Glutamatergic neuron (in vitro differentiated cells): ENCODE measurements around the gene GFOD1. TPM values are rescaled to one million over a fixed set of nuclear protein-coding genes. Genes with fewer than 3 reads are reported as not detected.

Source experiments
- DNase-seq: peaks from one replicate; pipeline ENCODE4 v3.0.0; 2022
- H3K27ac Mint-ChIP-seq: one replicate; pipeline ENCODE4 v1.8.0; 2020; ENCODE audit warnings: mild to moderate bottlenecking, mixed read lengths, inconsistent platforms; ENCODE audit not compliant: unreplicated experiment
- H3K27me3 Mint-ChIP-seq: one replicate; pipeline ENCODE4 v1.8.0; 2020; ENCODE audit warnings: mild to moderate bottlenecking, moderate library complexity, mixed read lengths, inconsistent platforms; ENCODE audit not compliant: unreplicated experiment
- H3K36me3 Mint-ChIP-seq: one replicate; pipeline ENCODE4 v1.8.0; 2020; ENCODE audit warnings: mild to moderate bottlenecking, mixed read lengths, inconsistent platforms; ENCODE audit not compliant: unreplicated experiment
- H3K4me1 Mint-ChIP-seq: one replicate; pipeline ENCODE4 v1.8.0; 2020; ENCODE audit warnings: mild to moderate bottlenecking, low read depth, mixed read lengths, inconsistent platforms; ENCODE audit not compliant: unreplicated experiment
- H3K4me3 Mint-ChIP-seq: one replicate; pipeline ENCODE4 v1.8.0; 2020; ENCODE audit warnings: mild to moderate bottlenecking, mixed read lengths, inconsistent platforms; ENCODE audit not compliant: unreplicated experiment
- H3K9me3 Mint-ChIP-seq: one replicate; pipeline ENCODE4 v1.8.0; 2020; ENCODE audit warnings: mild to moderate bottlenecking, moderate library complexity, mixed read lengths, inconsistent platforms; ENCODE audit not compliant: unreplicated experiment
- total RNA-seq: library from RNA; stranded (reverse); fragmentation: NEBNext Ultra II Directional; extraction: Animal tissue kit (Norgen Biotek cat#: 25700); gene quantifications from one replicate; pipeline ENCODE4 v1.2.1, GENCODE V29; 2021; ENCODE audit not compliant: unreplicated experiment
- TF ChIP-seq, protein P1 (sequence below): fragments of 200-600 bp; sonication (generic); IDR thresholded peaks from one replicate; pipeline ENCODE4 v1.5.0; 2021; ENCODE audit not compliant: partially characterized antibody, unreplicated experiment

Gene GFOD1
- total RNA-seq, 1 donor from 2014 or later, result 4.1 TPM

DNA sequence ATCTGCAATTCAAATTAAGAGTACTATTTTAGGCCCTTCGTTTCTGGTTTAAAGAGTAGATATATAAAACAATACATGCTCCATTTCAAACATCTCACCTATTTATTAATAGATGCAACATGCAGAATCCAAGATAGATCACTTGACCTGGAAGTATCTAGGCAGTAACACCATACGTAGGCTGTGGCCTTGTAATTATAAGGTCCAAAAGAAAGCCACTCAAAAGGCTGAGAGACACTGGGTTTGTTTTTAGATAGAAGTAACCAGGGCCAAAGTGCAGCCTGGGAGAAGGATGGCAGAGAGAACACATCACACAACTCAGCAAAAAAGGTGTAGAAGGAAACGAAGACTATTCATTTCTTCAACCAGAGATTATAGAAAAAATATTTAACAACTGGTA lies 8.4 kb upstream of the GFOD1 start:
- Mint-ChIP-seq H3K4me3 (no peak overlapping the region), H3K9me3 (no peaks in the 10 kb centered on the region), H3K4me1 (no peaks in the 10 kb centered on the region), H3K27ac (no peak overlapping the region), H3K27me3 (no peaks in the 10 kb centered on the region), H3K36me3 (no peaks in the 10 kb centered on the region)
- TF ChIP-seq, protein P1, sequence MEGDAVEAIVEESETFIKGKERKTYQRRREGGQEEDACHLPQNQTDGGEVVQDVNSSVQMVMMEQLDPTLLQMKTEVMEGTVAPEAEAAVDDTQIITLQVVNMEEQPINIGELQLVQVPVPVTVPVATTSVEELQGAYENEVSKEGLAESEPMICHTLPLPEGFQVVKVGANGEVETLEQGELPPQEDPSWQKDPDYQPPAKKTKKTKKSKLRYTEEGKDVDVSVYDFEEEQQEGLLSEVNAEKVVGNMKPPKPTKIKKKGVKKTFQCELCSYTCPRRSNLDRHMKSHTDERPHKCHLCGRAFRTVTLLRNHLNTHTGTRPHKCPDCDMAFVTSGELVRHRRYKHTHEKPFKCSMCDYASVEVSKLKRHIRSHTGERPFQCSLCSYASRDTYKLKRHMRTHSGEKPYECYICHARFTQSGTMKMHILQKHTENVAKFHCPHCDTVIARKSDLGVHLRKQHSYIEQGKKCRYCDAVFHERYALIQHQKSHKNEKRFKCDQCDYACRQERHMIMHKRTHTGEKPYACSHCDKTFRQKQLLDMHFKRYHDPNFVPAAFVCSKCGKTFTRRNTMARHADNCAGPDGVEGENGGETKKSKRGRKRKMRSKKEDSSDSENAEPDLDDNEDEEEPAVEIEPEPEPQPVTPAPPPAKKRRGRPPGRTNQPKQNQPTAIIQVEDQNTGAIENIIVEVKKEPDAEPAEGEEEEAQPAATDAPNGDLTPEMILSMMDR, result no peak
- DNase-seq, result no peak

DNA sequence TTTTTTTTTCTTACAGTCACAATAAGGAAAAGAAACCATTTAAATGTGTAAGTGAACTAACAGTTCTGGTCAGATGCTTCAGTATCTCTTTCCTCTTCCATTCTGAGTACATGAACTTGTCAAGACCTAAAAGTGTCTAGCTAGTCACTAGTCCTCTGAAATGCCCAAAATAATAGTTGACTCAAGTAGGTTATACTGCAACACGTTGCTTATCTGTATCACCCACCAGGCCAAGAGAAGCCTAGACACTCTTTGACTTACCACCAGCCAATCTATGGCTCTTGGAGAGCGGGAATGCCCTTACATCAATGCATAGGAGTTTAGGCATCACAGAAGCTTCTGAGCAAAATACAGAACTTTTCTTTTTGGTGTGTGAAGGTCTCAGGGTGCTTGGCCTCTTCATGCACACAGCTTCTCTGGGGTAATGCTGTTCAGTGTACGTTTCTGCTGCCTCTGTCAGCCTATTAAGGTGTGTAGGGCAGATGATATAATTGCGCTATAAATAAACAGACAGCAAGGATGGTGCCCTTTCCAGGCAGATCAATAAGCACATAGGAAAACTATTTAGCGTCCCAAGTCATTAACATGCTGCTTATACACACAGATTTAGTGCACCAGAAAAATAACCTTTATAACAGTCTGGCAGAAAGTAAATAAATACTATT lies 7.8 kb upstream of the GFOD1 start:
- no peaks in the 10 kb centered on the region for H3K9me3 Mint-ChIP-seq
- H3K27ac Mint-ChIP-seq, result no peak overlapping the region
- no peaks in the 10 kb centered on the region for H3K27me3 Mint-ChIP-seq
- TF ChIP-seq, protein P1, result no peak
- no peak overlapping the region for H3K4me3 Mint-ChIP-seq
- H3K4me1 Mint-ChIP-seq, result no peaks in the 10 kb centered on the region
- no peak for DNase-seq
- H3K36me3 Mint-ChIP-seq, result no peaks in the 10 kb centered on the region

DNA sequence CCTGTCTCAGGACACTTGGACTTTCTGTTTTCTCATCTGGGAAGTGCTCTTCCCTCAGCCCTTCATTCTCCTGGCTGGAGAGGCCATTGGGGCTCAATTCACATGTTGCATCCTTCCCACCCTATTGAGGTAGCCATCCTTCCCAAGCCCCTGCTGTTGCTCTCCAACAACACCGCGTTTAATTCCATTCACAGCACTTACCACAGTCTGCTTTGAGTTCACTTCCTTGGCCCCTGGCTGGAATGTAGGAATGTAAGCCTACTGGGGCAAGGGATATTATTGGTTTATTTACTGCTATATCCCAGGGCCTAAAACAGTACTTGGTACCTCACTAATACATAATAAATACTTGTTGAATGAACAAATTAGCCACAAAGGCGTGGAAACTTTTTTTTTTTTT lies 6.7 kb upstream of the GFOD1 start:
- TF ChIP-seq, protein P1, result no peak
- Mint-ChIP-seq H3K27me3 (no peaks in the 10 kb centered on the region), H3K27ac (no peak overlapping the region), H3K36me3 (no peaks in the 10 kb centered on the region), H3K9me3 (no peaks in the 10 kb centered on the region), H3K4me3 (no peak overlapping the region), H3K4me1 (no peaks in the 10 kb centered on the region)
- no peak for DNase-seq

DNA sequence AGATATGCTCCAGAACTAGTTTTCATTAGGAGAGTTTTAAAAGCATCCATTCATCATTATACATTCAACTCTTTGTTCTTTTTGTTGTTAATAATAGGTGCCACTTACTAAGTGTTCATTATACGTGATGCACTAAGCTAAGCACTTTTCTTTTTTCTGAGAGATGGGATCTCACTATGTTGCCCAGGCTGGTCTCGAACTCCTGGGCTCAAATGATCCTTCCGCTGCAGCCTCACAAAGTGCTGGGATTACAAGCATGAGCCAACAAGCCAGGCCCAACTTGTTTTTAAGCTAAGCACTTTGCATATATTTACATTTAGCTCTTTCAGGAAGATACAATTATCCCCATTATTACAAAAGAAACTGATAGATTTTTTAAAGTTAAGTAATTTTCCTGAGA lies 5.7 kb upstream of the GFOD1 start:
- TF ChIP-seq, protein P1, result no peak
- Mint-ChIP-seq H3K27ac (no peak overlapping the region), H3K36me3 (no peaks in the 10 kb centered on the region), H3K4me3 (no peak overlapping the region), H3K9me3 (peaks cover 3% of the 10 kb centered on the region), H3K4me1 (no peaks in the 10 kb centered on the region), H3K27me3 (peaks cover 6% of the 10 kb centered on the region)
- DNase-seq, result no peak

DNA sequence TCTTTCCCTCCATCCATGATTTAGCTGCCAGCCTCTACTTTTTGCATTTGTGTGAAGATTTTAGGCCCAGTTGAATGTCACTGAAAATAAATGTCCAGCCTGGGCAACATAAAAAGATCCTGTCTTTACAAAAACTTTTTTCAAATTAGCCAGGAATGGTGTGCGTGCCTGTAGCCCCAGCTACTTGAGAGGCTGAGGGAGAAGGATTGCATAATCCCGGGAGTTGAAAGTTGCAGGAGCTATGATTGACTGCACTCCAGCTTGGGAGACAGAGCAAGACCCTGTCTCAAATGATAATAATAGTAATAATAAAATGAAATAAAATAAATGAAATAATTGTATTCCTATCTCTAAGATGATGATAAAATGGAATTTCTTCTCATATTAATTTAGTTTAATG lies 5.0 kb upstream of the GFOD1 start:
- no peak for DNase-seq

More for the DNA sequence above, 5.0 kb upstream of the GFOD1 start:
- Mint-ChIP-seq H3K4me1 (no peaks in the 10 kb centered on the region), H3K9me3 (peaks cover 3% of the 10 kb centered on the region), H3K27ac (no peak overlapping the region), H3K36me3 (no peaks in the 10 kb centered on the region), H3K4me3 (no peak overlapping the region), H3K27me3 (peaks cover 6% of the 10 kb centered on the region)
- TF ChIP-seq, protein P1, result no peak
